ENCODE measurements around the gene G3BP1. TPM values are rescaled to one million over a fixed set of nuclear protein-coding genes. Genes with fewer than 3 reads are reported as not detected.

G3BP1 gene
- total RNA-seq, 1 experiment from 2014 or later = 400 TPM

DNA sequence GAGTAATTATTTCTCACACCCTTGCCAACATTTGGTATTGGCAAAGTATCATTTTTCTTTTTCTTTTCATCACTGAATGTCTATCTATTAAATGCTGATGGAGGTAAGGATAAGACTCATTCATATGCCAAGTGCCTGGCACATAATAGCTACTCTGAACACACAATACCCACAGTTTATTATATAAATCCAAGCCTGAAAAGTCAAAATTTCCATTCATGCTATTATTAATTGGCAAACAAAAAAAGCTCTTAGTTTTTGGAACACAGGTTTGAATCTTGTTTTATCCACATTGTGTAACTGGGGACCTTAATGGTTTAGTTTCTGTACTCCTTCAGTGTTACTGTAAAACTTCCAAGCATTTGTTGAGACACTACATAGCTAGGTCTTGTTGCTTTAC lies 7.0 kb upstream of the G3BP1 start:
- TF ChIP-seq MYBL2 (CRISPR knock-in tag; IDR thresholded peaks at IDR 0.05) (no peak), ZBTB21 (CRISPR knock-in tag; IDR thresholded peaks at IDR 0.05; ENCODE audit: borderline replicate concordance) (no peak), NR1H2 (CRISPR knock-in tag; IDR thresholded peaks at IDR 0.05) (no peak), SMAD3 (CRISPR knock-in tag; IDR thresholded peaks at IDR 0.05; ENCODE audit: borderline replicate concordance) (no peak), KAT7 (CRISPR knock-in tag; IDR thresholded peaks at IDR 0.05; ENCODE audit: borderline replicate concordance) (no peak), ZNF317 (CRISPR knock-in tag; IDR thresholded peaks at IDR 0.05; ENCODE audit: borderline replicate concordance, low read depth) (no peak), SMAD4 (CRISPR knock-in tag; IDR thresholded peaks at IDR 0.05) (no peak), CREM (CRISPR knock-in tag; IDR thresholded peaks at IDR 0.05) (no peak), SP1 (CRISPR knock-in tag; conservative IDR thresholded peaks at IDR 0.05) (no peak), ZNF396 (CRISPR knock-in tag; IDR thresholded peaks at IDR 0.05; ENCODE audit: borderline replicate concordance) (no peak), FOXP1 (CRISPR knock-in tag; IDR thresholded peaks at IDR 0.05; ENCODE audit: borderline replicate concordance) (no peak), HMGA2 (CRISPR knock-in tag; IDR thresholded peaks at IDR 0.05) (no peak), OVOL2 (CRISPR knock-in tag; IDR thresholded peaks at IDR 0.05; ENCODE audit: borderline replicate concordance) (no peak), TEAD4 (CRISPR knock-in tag; IDR thresholded peaks at IDR 0.05) (no peak)
- TF ChIP-seq, protein P1, sequence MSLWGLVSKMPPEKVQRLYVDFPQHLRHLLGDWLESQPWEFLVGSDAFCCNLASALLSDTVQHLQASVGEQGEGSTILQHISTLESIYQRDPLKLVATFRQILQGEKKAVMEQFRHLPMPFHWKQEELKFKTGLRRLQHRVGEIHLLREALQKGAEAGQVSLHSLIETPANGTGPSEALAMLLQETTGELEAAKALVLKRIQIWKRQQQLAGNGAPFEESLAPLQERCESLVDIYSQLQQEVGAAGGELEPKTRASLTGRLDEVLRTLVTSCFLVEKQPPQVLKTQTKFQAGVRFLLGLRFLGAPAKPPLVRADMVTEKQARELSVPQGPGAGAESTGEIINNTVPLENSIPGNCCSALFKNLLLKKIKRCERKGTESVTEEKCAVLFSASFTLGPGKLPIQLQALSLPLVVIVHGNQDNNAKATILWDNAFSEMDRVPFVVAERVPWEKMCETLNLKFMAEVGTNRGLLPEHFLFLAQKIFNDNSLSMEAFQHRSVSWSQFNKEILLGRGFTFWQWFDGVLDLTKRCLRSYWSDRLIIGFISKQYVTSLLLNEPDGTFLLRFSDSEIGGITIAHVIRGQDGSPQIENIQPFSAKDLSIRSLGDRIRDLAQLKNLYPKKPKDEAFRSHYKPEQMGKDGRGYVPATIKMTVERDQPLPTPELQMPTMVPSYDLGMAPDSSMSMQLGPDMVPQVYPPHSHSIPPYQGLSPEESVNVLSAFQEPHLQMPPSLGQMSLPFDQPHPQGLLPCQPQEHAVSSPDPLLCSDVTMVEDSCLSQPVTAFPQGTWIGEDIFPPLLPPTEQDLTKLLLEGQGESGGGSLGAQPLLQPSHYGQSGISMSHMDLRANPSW (CRISPR knock-in tag; conservative IDR thresholded peaks at IDR 0.05; ENCODE audit: low read depth) = no peak
- TF ChIP-seq, protein P2, sequence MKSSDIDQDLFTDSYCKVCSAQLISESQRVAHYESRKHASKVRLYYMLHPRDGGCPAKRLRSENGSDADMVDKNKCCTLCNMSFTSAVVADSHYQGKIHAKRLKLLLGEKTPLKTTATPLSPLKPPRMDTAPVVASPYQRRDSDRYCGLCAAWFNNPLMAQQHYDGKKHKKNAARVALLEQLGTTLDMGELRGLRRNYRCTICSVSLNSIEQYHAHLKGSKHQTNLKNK (CRISPR knock-in tag; IDR thresholded peaks at IDR 0.05) = no peak
- TF ChIP-seq, protein P3, sequence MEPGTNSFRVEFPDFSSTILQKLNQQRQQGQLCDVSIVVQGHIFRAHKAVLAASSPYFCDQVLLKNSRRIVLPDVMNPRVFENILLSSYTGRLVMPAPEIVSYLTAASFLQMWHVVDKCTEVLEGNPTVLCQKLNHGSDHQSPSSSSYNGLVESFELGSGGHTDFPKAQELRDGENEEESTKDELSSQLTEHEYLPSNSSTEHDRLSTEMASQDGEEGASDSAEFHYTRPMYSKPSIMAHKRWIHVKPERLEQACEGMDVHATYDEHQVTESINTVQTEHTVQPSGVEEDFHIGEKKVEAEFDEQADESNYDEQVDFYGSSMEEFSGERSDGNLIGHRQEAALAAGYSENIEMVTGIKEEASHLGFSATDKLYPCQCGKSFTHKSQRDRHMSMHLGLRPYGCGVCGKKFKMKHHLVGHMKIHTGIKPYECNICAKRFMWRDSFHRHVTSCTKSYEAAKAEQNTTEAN (CRISPR knock-in tag; IDR thresholded peaks at IDR 0.05) = no peak
- TF ChIP-seq, protein P4, sequence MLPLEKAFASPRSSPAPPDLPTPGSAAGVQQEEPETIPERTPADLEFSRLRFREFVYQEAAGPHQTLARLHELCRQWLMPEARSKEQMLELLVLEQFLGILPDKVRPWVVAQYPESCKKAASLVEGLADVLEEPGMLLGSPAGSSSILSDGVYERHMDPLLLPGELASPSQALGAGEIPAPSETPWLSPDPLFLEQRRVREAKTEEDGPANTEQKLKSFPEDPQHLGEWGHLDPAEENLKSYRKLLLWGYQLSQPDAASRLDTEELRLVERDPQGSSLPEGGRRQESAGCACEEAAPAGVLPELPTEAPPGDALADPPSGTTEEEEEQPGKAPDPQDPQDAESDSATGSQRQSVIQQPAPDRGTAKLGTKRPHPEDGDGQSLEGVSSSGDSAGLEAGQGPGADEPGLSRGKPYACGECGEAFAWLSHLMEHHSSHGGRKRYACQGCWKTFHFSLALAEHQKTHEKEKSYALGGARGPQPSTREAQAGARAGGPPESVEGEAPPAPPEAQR (CRISPR knock-in tag; IDR thresholded peaks at IDR 0.05) = no peak
- ChIA-PET POLR2A (no interaction called here), CTCF (no interaction called here)
- ATAC-seq (no peak), DNase-seq (ENCODE audit: low spot score) (no peak)
- H3K27me3 Mint-ChIP-seq (ENCODE audit: low read depth) = no peaks in the 10 kb centered on the region
- H3K27ac Mint-ChIP-seq = no peak overlapping the region
- H3K4me1 Mint-ChIP-seq = peaks cover under 1% of the 10 kb centered on the region
- H3K36me3 Mint-ChIP-seq = no peaks in the 10 kb centered on the region
- no peaks in the 10 kb centered on the region for H3K9me3 Mint-ChIP-seq
- H3K4me3 Mint-ChIP-seq = no peak overlapping the region

DNA sequence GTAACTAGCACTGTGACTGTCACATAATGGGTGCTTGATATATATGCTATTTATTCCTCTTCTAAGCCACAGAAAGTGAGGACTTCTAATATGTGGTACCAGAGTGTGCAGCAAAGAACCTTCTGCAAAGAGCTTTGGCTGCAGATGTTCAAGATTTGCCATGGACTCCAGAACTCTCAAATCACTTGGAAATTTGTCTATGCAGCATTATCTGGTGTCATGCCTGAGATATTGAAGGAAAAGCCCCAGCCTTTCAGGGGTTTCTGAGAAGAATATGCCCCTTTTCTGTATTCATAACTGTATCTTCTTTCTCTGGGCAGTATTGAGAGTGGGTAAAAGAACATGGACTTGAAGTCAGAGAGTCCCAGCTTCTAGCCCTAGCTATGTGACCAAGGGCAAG lies 4.8 kb upstream of the G3BP1 start:
- POLR2A ChIA-PET = no interaction called here

More for the DNA sequence above, 4.8 kb upstream of the G3BP1 start:
- TF ChIP-seq, protein P5, sequence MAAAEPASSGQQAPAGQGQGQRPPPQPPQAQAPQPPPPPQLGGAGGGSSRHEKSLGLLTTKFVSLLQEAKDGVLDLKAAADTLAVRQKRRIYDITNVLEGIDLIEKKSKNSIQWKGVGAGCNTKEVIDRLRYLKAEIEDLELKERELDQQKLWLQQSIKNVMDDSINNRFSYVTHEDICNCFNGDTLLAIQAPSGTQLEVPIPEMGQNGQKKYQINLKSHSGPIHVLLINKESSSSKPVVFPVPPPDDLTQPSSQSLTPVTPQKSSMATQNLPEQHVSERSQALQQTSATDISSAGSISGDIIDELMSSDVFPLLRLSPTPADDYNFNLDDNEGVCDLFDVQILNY (CRISPR knock-in tag; IDR thresholded peaks at IDR 0.05) = no peak
- TF ChIP-seq NFYB (CRISPR knock-in tag; conservative IDR thresholded peaks at IDR 0.05; ENCODE audit: low read depth) (no peak), ZNF396 (CRISPR knock-in tag; IDR thresholded peaks at IDR 0.05; ENCODE audit: borderline replicate concordance) (no peak)
- TF ChIP-seq, protein P6, sequence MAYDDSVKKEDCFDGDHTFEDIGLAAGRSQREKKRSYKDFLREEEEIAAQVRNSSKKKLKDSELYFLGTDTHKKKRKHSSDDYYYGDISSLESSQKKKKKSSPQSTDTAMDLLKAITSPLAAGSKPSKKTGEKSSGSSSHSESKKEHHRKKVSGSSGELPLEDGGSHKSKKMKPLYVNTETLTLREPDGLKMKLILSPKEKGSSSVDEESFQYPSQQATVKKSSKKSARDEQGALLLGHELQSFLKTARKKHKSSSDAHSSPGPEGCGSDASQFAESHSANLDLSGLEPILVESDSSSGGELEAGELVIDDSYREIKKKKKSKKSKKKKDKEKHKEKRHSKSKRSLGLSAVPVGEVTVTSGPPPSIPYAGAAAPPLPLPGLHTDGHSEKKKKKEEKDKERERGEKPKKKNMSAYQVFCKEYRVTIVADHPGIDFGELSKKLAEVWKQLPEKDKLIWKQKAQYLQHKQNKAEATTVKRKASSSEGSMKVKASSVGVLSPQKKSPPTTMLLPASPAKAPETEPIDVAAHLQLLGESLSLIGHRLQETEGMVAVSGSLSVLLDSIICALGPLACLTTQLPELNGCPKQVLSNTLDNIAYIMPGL (CRISPR knock-in tag; IDR thresholded peaks at IDR 0.05) = no peak
- Mint-ChIP-seq H3K27me3 (ENCODE audit: low read depth) (no peaks in the 10 kb centered on the region), H3K4me1 (peaks cover 4% of the 10 kb centered on the region), H3K9me3 (no peaks in the 10 kb centered on the region), H3K36me3 (no peaks in the 10 kb centered on the region), H3K4me3 (no peak overlapping the region), H3K27ac (no peak overlapping the region)
- DNase-seq (ENCODE audit: low spot score) (no peak), ATAC-seq (no peak)
- CTCF ChIA-PET = no interaction called here

All from WTC11 (cell line).